Pulmonary artery endothelial cell (primary cell): Measurements from ENCODE around the gene LEAP2. TPM values are rescaled to one million over a fixed set of nuclear protein-coding genes. Genes with fewer than 3 reads are reported as not detected.
A peak's percentile ranks its signal among the peaks of the same experiment; 100 is the strongest.

Experiments
- DNase-seq: peaks from one replicate; pipeline ENCODE4 v3.0.0-alpha.2; 2011; ENCODE audit warnings: low read depth, low spot score
- total RNA-seq: library from RNA; depleted of rRNA; stranded (reverse); fragments of >200 nt; gene quantifications from 2 replicates; pipeline ENCODE4 v1.2.3, GENCODE V29; 2014

LEAP2 gene
- total RNA-seq, 1 donor from 2014 or later = 0.13 TPM

DNA sequence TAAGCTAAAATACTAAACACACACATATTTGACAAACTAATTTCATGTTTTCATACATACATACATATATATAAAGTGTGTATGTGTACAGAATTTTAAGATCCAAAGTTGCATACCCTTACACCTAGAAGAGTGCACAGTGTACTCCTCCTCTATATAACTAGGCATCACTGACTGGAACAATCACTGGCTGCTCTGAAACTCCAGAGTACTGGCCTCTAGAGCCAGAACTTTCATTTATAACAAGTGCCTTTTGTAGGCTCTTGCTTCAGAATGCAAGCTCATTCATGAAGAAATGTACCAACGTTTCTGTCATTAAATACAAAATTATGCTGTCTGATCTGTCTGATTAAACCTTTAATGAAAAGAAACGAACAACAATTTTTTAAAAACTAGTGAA, 4.0 kb downstream of the LEAP2 start:
- DNase-seq = no peak

DNA sequence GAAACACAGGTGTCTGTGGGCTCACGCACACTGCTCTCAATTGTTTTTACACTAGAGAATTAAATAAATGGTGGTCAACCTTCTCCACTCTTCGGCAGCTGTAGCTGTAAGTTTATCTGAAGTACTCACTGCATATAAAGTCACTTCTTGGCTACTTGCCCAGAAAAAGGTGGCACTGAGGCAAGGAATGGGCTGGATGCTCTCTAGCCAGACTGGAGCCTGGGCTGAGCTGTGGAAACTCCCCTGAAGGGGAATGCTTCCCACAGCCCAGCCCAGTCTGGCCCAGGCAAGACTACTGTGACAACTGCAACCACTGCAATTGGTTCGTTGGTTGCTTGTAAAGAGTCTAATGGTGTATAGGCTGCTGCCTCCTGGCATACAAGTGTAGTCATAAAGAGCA, 4.5 kb downstream of the LEAP2 start:
- DNase-seq = no peak

DNA sequence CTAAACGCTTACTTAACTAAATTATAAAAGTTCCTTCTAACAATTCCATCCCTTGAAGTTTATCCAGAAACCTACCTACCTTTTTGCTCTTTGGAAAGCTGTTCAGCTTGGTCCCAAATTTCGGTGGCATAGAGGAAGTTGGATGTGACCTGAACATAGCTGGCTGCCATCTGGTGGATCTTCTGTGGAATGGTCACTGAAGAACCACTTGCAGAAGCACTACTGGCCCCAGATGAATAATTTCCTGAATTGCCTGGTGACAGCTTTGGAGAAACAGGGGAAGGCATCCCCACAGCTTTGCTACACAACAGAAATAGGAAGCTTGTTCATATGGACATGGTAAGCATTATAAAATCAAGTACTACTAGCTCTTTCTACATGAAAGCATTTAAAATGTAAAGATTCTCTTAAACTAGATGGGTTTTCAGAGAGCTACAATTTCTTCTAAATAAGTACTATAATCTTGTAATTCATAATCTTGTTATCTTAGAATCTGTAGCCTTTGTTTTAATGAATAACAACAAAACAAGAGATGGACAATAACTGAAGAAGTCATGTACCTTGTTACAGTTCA, 9.9 kb downstream of the LEAP2 start:
- peak; percentile 45 for DNase-seq

- DNase-seq = no peak
Observed at GRCh38 chr5:132884548-132884947, 11.1 kb downstream of the LEAP2 start.

- no peak for DNase-seq
Observed at GRCh38 chr5:132886064-132886823, 12.8 kb downstream of the LEAP2 start.

- DNase-seq = no peak
Observed at GRCh38 chr5:132887283-132887682, 13.8 kb downstream of the LEAP2 start.

- DNase-seq = no peak
Observed at GRCh38 chr5:132889501-132889900, 16.0 kb downstream of the LEAP2 start.

DNA sequence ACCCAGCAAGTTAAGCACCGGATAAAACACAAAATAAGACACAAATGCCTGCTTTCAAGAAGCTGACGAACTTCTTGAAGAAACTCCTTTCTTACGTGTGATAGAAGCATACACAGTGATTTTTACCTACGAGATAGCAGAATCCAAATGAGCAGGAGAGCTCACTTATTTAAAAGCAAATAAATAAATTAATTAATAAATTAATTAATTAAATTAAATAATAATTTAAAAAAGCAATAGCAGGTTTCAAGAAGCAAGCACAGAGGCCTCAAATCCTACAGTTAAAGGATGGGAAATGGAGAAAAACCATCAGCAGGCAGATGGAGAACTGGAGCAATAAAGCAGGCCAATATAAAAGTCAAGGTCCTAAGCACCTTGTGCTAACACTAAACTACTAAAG, 17.3 kb downstream of the LEAP2 start:
- no peak for DNase-seq

GRCh38 chr5:132895719-132896305, 22.3 kb downstream of the LEAP2 start:
- no peak for DNase-seq

GRCh38 chr5:132896685-132897084, 23.2 kb downstream of the LEAP2 start:
- DNase-seq = no peak

- no peak for DNase-seq
Observed at GRCh38 chr5:132898094-132898493, 24.6 kb downstream of the LEAP2 start.

DNA sequence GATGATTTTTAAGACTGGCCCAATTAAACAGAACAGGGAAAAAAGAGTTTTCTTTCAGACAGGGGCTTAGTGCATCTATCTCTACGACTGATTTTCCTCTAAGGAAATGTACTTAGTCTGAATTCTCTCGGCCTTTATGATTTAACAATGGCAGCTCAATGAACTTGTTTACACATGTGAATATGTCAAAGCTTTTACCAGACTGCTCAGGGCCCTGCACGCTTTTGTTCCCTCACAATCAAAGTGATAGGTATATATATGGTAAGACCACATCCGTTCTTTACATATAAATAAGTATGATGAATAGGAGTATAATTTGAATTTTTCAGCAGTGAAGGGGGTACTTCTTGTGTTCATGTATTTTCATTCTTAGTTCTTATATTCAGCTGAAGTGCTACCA, 27.6 kb downstream of the LEAP2 start:
- no peak for DNase-seq

DNA sequence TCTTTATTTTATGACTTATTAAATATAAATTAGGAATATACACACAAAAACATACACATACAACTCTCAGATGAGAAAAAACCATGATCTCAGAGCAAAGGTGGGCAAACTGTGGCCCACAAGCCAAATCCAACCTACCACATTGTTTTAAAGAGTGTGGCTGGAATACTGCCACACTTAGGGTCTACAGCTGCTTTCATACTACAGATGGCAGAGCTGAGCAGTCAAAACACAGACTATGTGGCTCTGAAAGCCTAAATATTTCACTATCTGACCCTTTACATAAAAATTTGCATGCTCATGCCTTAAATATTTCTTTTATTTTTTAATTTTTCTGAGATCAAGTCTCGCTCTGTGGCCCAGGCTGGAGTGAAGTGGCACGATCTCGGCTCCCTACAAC, 28.3 kb downstream of the LEAP2 start:
- no peak for DNase-seq

DNA sequence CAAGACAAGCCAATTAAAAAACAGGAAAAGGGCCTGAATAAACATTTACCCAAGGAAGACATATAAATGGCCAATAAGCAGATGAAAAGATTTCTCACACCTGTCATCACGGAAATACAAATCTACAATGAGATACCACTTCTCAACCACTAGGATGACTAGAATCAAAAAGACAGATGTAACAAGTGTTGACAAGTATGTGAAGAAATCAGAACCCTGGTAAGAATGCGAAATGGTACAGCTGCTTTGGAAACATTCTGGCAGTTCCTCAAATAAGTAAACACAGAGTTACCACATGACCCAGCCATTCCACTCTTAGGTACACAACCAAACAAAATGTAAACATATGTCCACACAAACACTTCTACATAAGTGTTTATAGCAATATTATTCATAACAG, 32.5 kb downstream of the LEAP2 start:
- DNase-seq = peak; percentile 3

GRCh38 chr5:132907161-132907560, 33.7 kb downstream of the LEAP2 start:
- peak; percentile 73 for DNase-seq

DNA sequence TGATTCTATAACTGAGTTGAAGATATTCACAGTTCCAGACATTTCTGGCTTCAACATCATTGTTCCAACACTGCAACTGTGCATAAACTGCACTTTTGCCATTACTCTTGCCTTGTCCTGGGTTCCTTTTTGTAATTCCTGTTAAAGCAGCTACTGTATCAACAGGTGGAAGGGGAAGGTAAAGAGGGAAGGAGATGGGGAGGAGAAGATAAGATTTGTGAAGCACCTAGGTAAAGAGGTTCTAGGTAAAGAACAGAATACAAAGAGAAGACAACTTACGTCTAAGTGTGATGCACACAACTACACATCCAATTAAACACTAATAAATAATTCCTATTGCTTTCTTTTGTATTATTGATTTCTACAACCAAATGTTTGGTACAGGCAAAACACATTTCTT, 36.2 kb downstream of the LEAP2 start:
- no peak for DNase-seq

GRCh38 chr5:132915681-132916080, 42.2 kb downstream of the LEAP2 start:
- no peak for DNase-seq

- no peak for DNase-seq
Observed at GRCh38 chr5:132916086-132916485, 42.6 kb downstream of the LEAP2 start.

Other genes starting within 250 kb of the LEAP2 start
- not detected in 2 replicates for gene IL13, start 215.5 kb upstream of the LEAP2 start, total RNA-seq
- gene IL4, start 199.7 kb upstream of the LEAP2 start, total RNA-seq = not detected in 2 replicates
- gene KIF3A, start 136.1 kb upstream of the LEAP2 start, total RNA-seq = 8.2 and 12.3 TPM in 2 replicates
- 0.04 TPM in 1 of 2 replicates, not detected in the other for gene CCNI2, start 126.2 kb upstream of the LEAP2 start, total RNA-seq
- 55.6 and 88.8 TPM in 2 replicates for gene SEPTIN8, start 96.4 kb upstream of the LEAP2 start, total RNA-seq
- gene SOWAHA, start 60.4 kb upstream of the LEAP2 start, total RNA-seq = not detected in 2 replicates
- gene SHROOM1, start 43.0 kb upstream of the LEAP2 start, total RNA-seq = 4.6 and 5.3 TPM in 2 replicates
- gene GDF9, start 7.2 kb upstream of the LEAP2 start, total RNA-seq = 0.13 TPM in 1 of 2 replicates, not detected in the other
- 76.3 and 96.2 TPM in 2 replicates for gene UQCRQ, start 7.0 kb upstream of the LEAP2 start, total RNA-seq
- 32.3 and 32.4 TPM in 2 replicates for gene AFF4, start 90.0 kb downstream of the LEAP2 start, total RNA-seq
- gene ZCCHC10, start 152.9 kb downstream of the LEAP2 start, total RNA-seq = 14.7 and 21.8 TPM in 2 replicates
- 120 and 163 TPM in 2 replicates for gene HSPA4, start 178.3 kb downstream of the LEAP2 start, total RNA-seq